Measurements from ENCODE around the gene APOL4.
"Not testable (repeated sequence)": the region's sequence is repeated elsewhere in the genome, so short reads cannot be mapped to it uniquely, and the experiment has no call there.

Gene APOL4

GRCh38 chr22:36204632-36205015, 3.0 kb upstream of the APOL4 start:
- no peak for DNase-seq

GRCh38 chr22:36204001-36204631, 2.5 kb upstream of the APOL4 start:
- no peak for DNase-seq

GRCh38 chr22:36203441-36203840, 1.8 kb upstream of the APOL4 start:
- not testable (repeated sequence) for DNase-seq

- DNase-seq, result not testable (repeated sequence)
These were observed 1.3 kb upstream of the APOL4 start for GRCh38 chr22:36202906-36203305.

- not testable (repeated sequence) for DNase-seq
These were observed 584 bp downstream of the APOL4 start for GRCh38 chr22:36201025-36201424.

- DNase-seq, result no peak
These were observed 2.5 kb downstream of the APOL4 start for GRCh38 chr22:36199001-36199551.

- DNase-seq, result no peak
These were observed 3.1 kb downstream of the APOL4 start for GRCh38 chr22:36198536-36198935.

GRCh38 chr22:36197514-36198146, 4.0 kb downstream of the APOL4 start:
- DNase-seq, result no peak

GRCh38 chr22:36197065-36197440, 4.6 kb downstream of the APOL4 start:
- DNase-seq, result no peak

- no peak for DNase-seq
These were observed 5.2 kb downstream of the APOL4 start for GRCh38 chr22:36196254-36197064.

GRCh38 chr22:36194971-36195370, 6.6 kb downstream of the APOL4 start:
- peak; percentile 46 for DNase-seq

GRCh38 chr22:36194385-36194784, 7.2 kb downstream of the APOL4 start:
- DNase-seq, result no peak

- no peak for DNase-seq
These were observed 8.0 kb downstream of the APOL4 start for GRCh38 chr22:36193577-36193976.

GRCh38 chr22:36193171-36193570, 8.4 kb downstream of the APOL4 start:
- DNase-seq, result no peak

- no peak for DNase-seq
These were observed 9.1 kb downstream of the APOL4 start for GRCh38 chr22:36192542-36192941.

GRCh38 chr22:36191106-36191836, 10.3 kb downstream of the APOL4 start:
- DNase-seq, result no peak

- DNase-seq, result not testable (repeated sequence)
These were observed 13.7 kb downstream of the APOL4 start for GRCh38 chr22:36187862-36188261.

- DNase-seq, result no peak
These were observed 15.6 kb downstream of the APOL4 start for GRCh38 chr22:36185828-36186624.

- no peak for DNase-seq
These were observed 17.1 kb downstream of the APOL4 start for GRCh38 chr22:36184433-36185025.

- no peak for DNase-seq
These were observed 18.2 kb downstream of the APOL4 start for GRCh38 chr22:36183446-36183845.

- DNase-seq, result no peak
These were observed 18.8 kb downstream of the APOL4 start for GRCh38 chr22:36182857-36183256.

GRCh38 chr22:36182056-36182455, 19.6 kb downstream of the APOL4 start:
- DNase-seq, result no peak

All from stimulated activated CD4-positive, alpha-beta T cell treated with anti-CD3 and anti-CD28 coated beads, Interleukin-4, amount 100 ng/mL, for 24 hours (primary cell).